GM19463 (cell line): ENCODE data around the gene C7orf25.
"Not testable (repeated sequence)": the region's sequence is repeated elsewhere in the genome, so short reads cannot be mapped to it uniquely, and the experiment has no call there.

ENCODE experiments used
- ATAC-seq: cut with Tn5 transposase; IDR thresholded peaks from one replicate; pipeline ENCODE4 v1.9.1; 2021; ENCODE audit warnings: mild to moderate bottlenecking, moderate library complexity; ENCODE audit not compliant: unreplicated experiment

Gene C7orf25

DNA sequence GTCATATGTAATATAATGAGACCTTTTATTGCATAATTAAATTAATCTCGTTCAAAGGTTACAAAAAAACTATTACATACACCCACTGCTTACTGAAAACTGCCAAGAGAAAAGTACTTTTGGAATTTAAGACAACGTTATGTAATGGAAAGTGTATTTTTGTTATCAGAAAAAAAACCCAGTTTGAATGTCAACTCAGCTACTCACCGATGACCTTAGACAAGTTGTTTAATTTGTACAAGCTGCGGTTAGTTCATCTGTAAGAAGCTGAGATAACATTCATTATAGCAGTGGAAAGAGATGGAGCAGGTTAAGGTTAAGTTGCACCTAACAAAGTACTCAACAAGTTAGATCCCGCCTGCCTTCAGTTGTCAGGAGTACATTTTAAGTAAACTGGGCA lies 19.0 kb upstream of the C7orf25 start:
- no peak for ATAC-seq

DNA sequence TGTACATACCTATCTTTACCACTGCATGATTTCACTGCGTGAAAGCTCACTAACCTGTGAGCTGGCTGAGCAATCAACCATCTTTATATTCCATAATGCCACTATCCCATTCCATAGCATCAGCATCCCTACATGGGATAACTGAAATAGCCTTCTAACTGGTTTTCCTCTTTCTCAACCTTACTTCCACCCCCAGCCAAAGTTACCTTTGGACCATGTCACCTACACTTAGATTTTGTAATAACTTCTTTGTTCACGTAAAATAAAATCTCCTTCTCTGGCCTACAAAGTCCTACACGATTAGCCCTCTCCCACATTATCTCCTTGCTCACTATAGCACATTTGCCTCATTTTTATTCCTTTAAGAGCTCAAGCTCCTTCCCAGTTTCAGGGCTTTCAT lies 17.6 kb upstream of the C7orf25 start:
- no peak for ATAC-seq

DNA sequence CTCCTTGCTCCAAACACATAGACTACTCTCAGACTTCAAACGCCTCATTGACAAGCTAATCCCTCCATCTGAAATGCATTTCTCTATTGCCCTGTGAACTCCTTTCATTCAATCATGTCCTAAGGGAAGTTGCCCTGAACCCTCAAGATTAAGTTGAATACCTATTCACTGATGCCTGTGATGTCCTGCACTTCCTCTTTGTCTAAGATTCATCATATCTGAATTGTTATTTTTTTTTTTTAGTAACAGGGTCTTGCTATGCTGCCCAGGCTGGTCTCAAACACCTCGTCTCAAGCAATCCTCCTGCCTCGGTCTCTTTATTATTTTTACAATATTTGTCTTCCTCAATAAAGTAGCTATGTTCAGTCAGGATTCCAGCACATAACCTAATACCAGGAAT lies 16.9 kb upstream of the C7orf25 start:
- no peak for ATAC-seq

DNA sequence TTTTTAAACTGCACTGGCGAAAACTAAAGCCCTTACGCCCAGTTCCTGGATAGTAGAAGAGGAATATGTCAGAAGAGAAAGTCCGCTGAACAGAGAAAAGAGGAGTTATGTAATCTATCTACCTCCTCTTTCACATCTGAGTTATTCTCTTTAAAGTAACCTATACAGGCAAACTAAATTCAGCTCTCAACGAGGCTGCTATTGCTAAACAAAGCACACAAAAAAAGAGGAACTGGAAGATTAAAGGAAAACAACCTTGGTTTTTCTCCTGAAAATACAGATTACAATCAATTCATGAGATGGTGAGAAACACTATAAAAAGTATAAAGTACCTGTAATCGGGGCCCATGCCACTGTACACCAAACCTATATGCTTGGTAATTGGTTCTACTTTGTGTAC lies 14.3 kb upstream of the C7orf25 start:
- no peak for ATAC-seq

DNA sequence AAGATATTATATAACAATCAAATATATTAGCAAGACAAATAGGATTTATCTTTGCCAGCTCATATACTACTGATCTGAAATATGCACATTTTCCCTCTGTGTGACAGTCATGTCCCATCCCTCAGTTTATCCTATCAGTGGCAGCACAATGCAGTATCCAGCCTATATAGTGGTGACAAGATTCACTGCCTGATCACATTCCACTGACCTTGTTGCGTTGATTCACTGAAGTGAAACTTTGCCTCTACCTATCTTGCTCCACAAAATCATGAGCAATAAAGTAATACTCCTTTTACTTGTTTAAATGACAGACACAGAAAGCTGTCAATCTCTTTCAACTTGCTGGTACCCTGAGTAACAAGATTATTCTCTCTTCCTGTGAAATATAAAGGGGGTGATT lies 13.8 kb upstream of the C7orf25 start:
- no peak for ATAC-seq

DNA sequence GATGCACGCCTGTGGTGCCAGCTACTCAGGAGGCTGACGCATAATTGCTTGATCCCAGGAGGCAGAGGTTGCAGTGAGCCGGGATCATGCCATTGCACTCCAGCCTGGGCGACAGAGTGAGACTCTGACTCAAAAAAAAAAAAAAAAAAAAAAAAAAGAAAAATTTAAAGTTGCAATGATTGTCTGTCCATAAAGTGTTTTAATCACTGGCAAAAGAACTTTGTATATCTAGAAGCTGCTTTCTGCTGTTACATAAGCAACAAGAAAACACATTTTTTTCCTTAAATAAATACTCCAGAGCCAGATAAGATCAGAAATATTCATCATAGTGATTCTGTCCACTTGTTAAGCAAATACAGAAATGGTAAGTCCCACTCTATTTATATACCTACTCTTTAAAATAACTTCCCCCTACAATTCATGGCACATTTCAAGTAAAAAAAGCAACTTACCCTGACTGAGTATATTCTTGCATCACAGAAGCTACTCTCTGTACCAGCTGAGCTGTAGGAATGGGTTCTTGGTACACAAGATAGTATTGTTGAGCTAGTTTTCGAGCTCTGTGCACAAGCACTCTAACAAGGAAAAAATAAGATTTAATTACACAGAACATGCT lies 12.5 kb upstream of the C7orf25 start:
- no peak for ATAC-seq

DNA sequence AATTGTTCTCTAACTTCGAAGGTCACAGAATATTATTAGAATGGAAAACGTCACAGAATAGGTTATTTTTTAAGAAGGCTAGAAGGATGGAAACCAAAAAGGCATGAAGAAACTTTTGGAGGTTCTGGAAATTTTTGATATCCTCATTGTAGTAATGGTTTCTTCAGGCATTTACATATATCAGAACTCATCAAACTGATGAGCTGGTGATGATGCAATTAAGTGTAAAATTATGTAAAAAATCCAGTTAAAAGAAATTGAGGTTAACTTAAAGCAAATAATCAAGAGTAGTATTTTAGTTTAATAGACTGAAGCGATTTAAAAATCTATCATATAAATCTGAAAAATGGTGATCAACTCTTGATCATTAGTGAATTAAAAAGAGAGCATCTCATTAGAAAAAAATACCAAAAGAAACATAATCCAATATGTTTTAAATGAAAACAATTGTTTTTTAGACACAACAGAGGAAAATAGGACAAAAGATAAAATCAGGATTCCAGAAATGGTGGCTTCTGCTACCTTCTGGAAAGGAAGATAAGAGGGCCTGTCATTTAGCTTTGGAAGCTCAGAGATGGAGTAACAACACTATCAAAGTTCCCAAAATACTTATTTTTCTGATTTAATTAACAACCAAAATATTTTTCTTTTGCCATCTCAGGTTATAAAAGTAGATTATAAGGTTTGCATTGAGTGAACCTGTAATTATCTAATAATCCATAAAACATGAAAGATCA lies 10.3 kb upstream of the C7orf25 start:
- ATAC-seq: no peak

GRCh38 chr7:42915356-42915755 lies 3.5 kb upstream of the C7orf25 start:
- ATAC-seq: no peak

DNA sequence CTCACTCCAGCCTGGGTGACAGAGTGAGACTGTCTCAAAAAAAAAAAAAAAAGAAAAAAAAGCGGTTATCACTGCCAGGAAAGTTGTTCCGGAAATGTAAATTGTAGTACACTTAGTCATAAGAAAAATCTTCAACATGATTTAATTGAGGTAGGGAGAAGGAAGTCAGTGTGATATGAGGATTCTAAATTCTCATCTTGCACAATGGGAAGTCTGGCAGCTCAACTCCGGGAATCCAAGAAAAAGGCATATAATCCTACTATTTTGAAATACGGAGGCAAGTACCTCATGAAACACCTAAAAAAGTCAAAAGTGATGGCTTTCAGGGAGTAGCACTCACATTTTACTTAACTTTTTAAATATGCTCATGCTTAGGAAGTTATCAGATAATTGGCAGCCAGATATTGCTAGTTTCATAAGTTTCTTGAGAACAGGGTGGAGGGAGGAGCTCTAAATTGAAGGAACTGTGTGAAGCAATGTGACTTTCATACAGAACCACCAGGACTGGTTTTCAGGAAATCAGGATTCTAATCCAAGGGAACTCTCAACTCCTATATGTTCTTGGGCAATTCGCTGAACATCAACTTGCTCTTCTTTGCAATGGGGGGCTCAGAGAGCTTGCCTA lies 2.7 kb upstream of the C7orf25 start:
- ATAC-seq: no peak

DNA sequence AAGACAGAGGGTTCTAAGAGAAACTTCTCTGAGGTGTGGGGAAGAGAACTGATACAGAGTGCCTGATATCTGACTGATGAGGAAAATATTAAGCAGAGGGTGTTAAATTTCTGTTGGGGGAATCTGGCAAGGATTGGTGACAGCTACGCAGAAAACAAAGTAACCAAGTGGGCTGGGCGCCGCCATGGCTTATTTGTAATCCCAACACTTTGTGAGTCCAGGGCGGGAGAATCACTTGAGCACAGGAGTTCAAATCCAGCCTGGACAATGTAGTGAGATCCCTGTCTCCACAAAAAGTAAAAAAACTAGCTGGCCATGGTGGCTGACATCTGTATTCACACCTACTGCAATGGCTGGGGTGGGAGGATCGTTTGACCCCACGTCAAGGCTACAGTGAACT lies 2.1 kb upstream of the C7orf25 start:
- ATAC-seq: no peak

- no peak for ATAC-seq
These were observed 1.7 kb upstream of the C7orf25 start for GRCh38 chr7:42913591-42913990.

GRCh38 chr7:42910306-42910705 lies 1.6 kb downstream of the C7orf25 start:
- no peak for ATAC-seq

- no peak for ATAC-seq
These were observed 4.6 kb downstream of the C7orf25 start for GRCh38 chr7:42907316-42907715.

DNA sequence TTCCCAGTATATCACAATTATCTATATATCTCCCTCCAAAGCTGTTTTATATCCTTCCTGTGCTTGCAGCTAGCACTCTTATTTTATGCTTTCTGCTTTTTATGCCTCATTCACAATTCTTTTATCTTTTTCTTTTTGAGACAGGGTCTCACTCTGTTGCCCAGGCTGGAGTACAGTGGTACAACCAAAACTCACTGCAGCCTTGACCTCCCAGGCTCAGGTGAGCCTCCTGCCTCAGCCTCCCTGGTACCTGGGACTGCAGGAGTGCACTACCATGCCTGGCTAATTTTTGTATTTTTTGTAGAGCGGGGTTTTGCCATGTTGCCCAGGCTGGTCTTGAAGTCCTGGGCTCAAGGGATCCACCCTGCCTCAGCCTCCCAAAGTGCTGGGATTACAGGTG lies 5.7 kb downstream of the C7orf25 start:
- no peak for ATAC-seq

GRCh38 chr7:42902331-42902730 lies 9.5 kb downstream of the C7orf25 start:
- no peak for ATAC-seq

DNA sequence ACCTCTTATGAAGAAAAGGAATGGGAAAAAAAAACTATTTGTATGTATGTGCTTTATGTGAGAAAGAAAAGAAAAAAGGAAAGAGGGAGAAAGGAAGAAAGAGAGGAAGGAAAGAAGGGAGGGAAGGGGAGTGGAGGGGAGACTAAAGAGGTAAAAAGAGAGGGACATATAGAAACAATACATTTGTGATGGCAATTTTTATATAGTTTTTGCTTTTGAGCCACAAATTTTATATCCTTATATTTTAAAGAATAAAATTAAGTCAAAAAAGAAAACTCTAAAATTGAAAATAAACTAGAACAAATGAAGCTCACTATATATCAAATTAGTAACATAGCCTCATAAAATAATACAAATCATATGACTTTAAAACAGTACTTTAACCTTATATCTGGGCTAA lies 11.0 kb downstream of the C7orf25 start:
- no peak for ATAC-seq

GRCh38 chr7:42893346-42894240 lies 18.3 kb downstream of the C7orf25 start:
- ATAC-seq: no peak

GRCh38 chr7:42886893-42887505 lies 24.9 kb downstream of the C7orf25 start:
- no peak for ATAC-seq

DNA sequence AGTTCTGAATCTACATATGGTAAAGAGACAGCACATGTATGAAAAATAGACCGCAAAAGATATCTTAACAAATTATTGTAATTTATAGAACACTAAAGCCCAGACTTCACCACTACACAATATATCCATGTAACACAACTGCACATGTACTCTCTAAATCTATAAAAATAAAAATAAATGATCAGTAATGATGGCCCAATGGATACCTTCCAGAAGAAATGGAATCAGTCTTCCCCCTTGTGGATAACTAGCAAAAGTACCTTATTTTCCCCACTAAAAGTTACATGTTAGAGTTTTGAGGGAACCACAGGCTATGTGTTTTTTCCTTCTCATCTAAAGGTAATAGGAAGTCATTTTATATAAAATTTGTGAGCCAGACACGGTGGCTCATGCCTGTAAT lies 25.7 kb downstream of the C7orf25 start:
- ATAC-seq: no peak

- not testable (repeated sequence) for ATAC-seq
These were observed 26.7 kb downstream of the C7orf25 start for GRCh38 chr7:42885183-42885582.

- no peak for ATAC-seq
These were observed 27.9 kb downstream of the C7orf25 start for GRCh38 chr7:42883950-42884349.
